NCI-H128 (cell line): Measurements from ENCODE around the gene MRPS2.
A peak's percentile ranks its signal among the peaks of the same experiment; 100 is the strongest.
"Not testable (repeated sequence)": the region's sequence is repeated elsewhere in the genome, so short reads cannot be mapped to it uniquely, and the experiment has no call there.

Source experiments
- DNase-seq: peaks from one replicate; lab custom pipeline; 2025; ENCODE audit not compliant: unreplicated experiment; lab: John Stamatoyannopoulos, UW

MRPS2 gene

GRCh38 chr9:135499326-135500070 is 984 bp upstream of the MRPS2 start:
- peak; percentile 64 for DNase-seq

- DNase-seq = no peak
These were observed 384 bp upstream of the MRPS2 start for GRCh38 chr9:135500071-135500524.

GRCh38 chr9:135501261-135502167 is 1.0 kb downstream of the MRPS2 start:
- no peak for DNase-seq

GRCh38 chr9:135502168-135502872 is 1.8 kb downstream of the MRPS2 start:
- no peak for DNase-seq

- no peak for DNase-seq
These were observed 2.4 kb downstream of the MRPS2 start for GRCh38 chr9:135502873-135503321.

- DNase-seq = no peak
These were observed 3.1 kb downstream of the MRPS2 start for GRCh38 chr9:135503371-135504261.

GRCh38 chr9:135504262-135505243 is 4.1 kb downstream of the MRPS2 start:
- no peak for DNase-seq

GRCh38 chr9:135505406-135506187 is 5.1 kb downstream of the MRPS2 start:
- DNase-seq = no peak

- no peak for DNase-seq
These were observed 6.0 kb downstream of the MRPS2 start for GRCh38 chr9:135506327-135507103.

- DNase-seq = no peak
These were observed 6.9 kb downstream of the MRPS2 start for GRCh38 chr9:135507104-135508035.

GRCh38 chr9:135508211-135508820 is 7.8 kb downstream of the MRPS2 start:
- no peak for DNase-seq

GRCh38 chr9:135509458-135509857 is 9.0 kb downstream of the MRPS2 start:
- DNase-seq = no peak

GRCh38 chr9:135512241-135512603 is 11.7 kb downstream of the MRPS2 start:
- DNase-seq = no peak

- DNase-seq = no peak
These were observed 12.4 kb downstream of the MRPS2 start for GRCh38 chr9:135512904-135513303.

GRCh38 chr9:135513351-135513846 is 12.9 kb downstream of the MRPS2 start:
- DNase-seq = no peak

- DNase-seq = not testable (repeated sequence)
These were observed 13.4 kb downstream of the MRPS2 start for GRCh38 chr9:135513906-135514305.
